NCI-H524 treated with DMSO at 0.1 percent for 48 hours (cell line): ENCODE results near the gene B3GALT4.

Source experiments
- DNase-seq: peaks from one replicate; lab custom pipeline; 2025; lab: John Stamatoyannopoulos, UW

The B3GALT4 gene

GRCh38 chr6:33292996-33293682 is 16.2 kb downstream of the B3GALT4 start:
- DNase-seq, result no peak

GRCh38 chr6:33294086-33294823 is 17.3 kb downstream of the B3GALT4 start:
- DNase-seq, result no peak

GRCh38 chr6:33295621-33296369 is 18.9 kb downstream of the B3GALT4 start:
- DNase-seq, result no peak

- DNase-seq, result no peak
Measured at GRCh38 chr6:33296797-33297405, 20.0 kb downstream of the B3GALT4 start.

- DNase-seq, result no peak
Measured at GRCh38 chr6:33297406-33297955, 20.6 kb downstream of the B3GALT4 start.

- no peak for DNase-seq
Measured at GRCh38 chr6:33297956-33298772, 21.2 kb downstream of the B3GALT4 start.

GRCh38 chr6:33298773-33299236 is 21.9 kb downstream of the B3GALT4 start, which contains the start of gene RGL2:
RGL2 (minus strand) TSS chr6:33298942; CDS start chr6:33298610, 332 bp downstream.
- no peak for DNase-seq

GRCh38 chr6:33299237-33299944 is 22.5 kb downstream of the B3GALT4 start:
- peak; percentile 54 for DNase-seq

GRCh38 chr6:33301877-33302276 is 25.0 kb downstream of the B3GALT4 start:
- DNase-seq, result no peak

GRCh38 chr6:33304216-33304615 is 27.3 kb downstream of the B3GALT4 start:
- no peak for DNase-seq

GRCh38 chr6:33305052-33305451 is 28.1 kb downstream of the B3GALT4 start:
- DNase-seq, result no peak

- DNase-seq, result no peak
Measured at GRCh38 chr6:33306356-33306755, 29.4 kb downstream of the B3GALT4 start.

- no peak for DNase-seq
Measured at GRCh38 chr6:33312361-33313104, 35.6 kb downstream of the B3GALT4 start.

- no peak for DNase-seq
Measured at GRCh38 chr6:33313105-33313708, 36.3 kb downstream of the B3GALT4 start.

- no peak for DNase-seq
Measured at GRCh38 chr6:33313709-33314514, 37.0 kb downstream of the B3GALT4 start, which contains the start of gene TAPBP. TAPBP (minus strand) TSS chr6:33314078; CDS start chr6:33314041, 37 bp downstream.

- no peak for DNase-seq
Measured at GRCh38 chr6:33314515-33314942, 37.6 kb downstream of the B3GALT4 start.

- no peak for DNase-seq
Measured at GRCh38 chr6:33314943-33315792, 38.2 kb downstream of the B3GALT4 start.
